Smooth muscle cell (in vitro differentiated cells): ENCODE data around the gene RASSF4. TPM values are rescaled to one million over a fixed set of nuclear protein-coding genes. Genes with fewer than 3 reads are reported as not detected.

Source experiments
- DNase-seq: peaks from one replicate; lab custom pipeline; 2025; ENCODE audit not compliant: unreplicated experiment; lab: John Stamatoyannopoulos, UW
- H2AFZ ChIP-seq: fragments of 200-600 bp; sonication (generic); 2 replicates; pipeline ENCODE4 v1.6.0; 2016; ENCODE audit warnings: antibody characterized with exemption, low read depth, mild to moderate bottlenecking
- H3F3A ChIP-seq: fragments of 200-600 bp; sonication (generic); 2 replicates; pipeline ENCODE4 v1.6.0; 2017; ENCODE audit warnings: antibody characterized with exemption, low read depth
- H3K27ac ChIP-seq: fragments of 200-600 bp; sonication (generic); 2 replicates; pipeline ENCODE4 v1.5.1; 2016; ENCODE audit warnings: low read depth, mild to moderate bottlenecking
- H3K27me3 ChIP-seq: fragments of 200-600 bp; sonication (generic); 2 replicates; pipeline ENCODE4 v1.6.1; 2016; ENCODE audit warnings: low read depth, mild to moderate bottlenecking
- H3K36me3 ChIP-seq: fragments of 200-600 bp; sonication (generic); 2 replicates; pipeline ENCODE4 v1.5.1; 2016; ENCODE audit warnings: low read depth
- H3K4me1 ChIP-seq: fragments of 200-600 bp; sonication (generic); 2 replicates; pipeline ENCODE4 v1.5.1; 2016; ENCODE audit warnings: low read depth
- H3K4me2 ChIP-seq: fragments of 200-600 bp; sonication (generic); 2 replicates; pipeline ENCODE4 v1.6.0; 2016; ENCODE audit warnings: mild to moderate bottlenecking
- H3K4me3 ChIP-seq: fragments of 200-600 bp; sonication (generic); 2 replicates; pipeline ENCODE4 v1.5.1; 2016; ENCODE audit warnings: mild to moderate bottlenecking
- H3K79me2 ChIP-seq: fragments of 200-600 bp; sonication (generic); 2 replicates; pipeline ENCODE4 v1.6.0; 2016; ENCODE audit warnings: low read depth, mild to moderate bottlenecking
- H3K9ac ChIP-seq: fragments of 200-600 bp; sonication (generic); 2 replicates; pipeline ENCODE4 v1.6.0; 2016; ENCODE audit warnings: low read depth
- H3K9me3 ChIP-seq: fragments of 200-600 bp; sonication (generic); replicated peaks from 2 replicates; pipeline ENCODE4 v1.5.1; 2016; ENCODE audit warnings: low read depth
- H4K20me1 ChIP-seq: fragments of 200-600 bp; sonication (generic); 2 replicates; pipeline ENCODE4 v1.6.0; 2016; ENCODE audit warnings: low read depth
- WGBS: methylation state at CpG from one replicate; pipeline ENCODE4 v1.1.7; 2016; ENCODE audit warnings: low lambda C conversion rate; 5-methylcytosine and 5-hydroxymethylcytosine counted together
- polyA plus RNA-seq: library from polyadenylated mRNA; unstranded; fragments of >200 nt; fragmentation: Nextera tagmentation; extraction: Ambion mirVana; gene quantifications from 2 replicates; pipeline ENCODE4 v1.2.1, GENCODE V29; 2016
- total RNA-seq: library from RNA; depleted of rRNA; stranded (reverse); fragments of >200 nt; gene quantifications from 2 replicates; pipeline ENCODE4 v1.2.3, GENCODE V29; 2014
- TF ChIP-seq, protein P1 (sequence below): fragments of 200-600 bp; sonication (generic); IDR thresholded peaks from 2 replicates; pipeline ENCODE4 v1.5.1; 2017; ENCODE audit warnings: borderline replicate concordance, mild to moderate bottlenecking, antibody characterized with exemption; ENCODE audit not compliant: insufficient read depth, poor library complexity, severe bottlenecking

The RASSF4 gene
- total and polyA plus RNA-seq, 2 experiments from 2014 or later = 8.3 to 14.8 TPM

DNA sequence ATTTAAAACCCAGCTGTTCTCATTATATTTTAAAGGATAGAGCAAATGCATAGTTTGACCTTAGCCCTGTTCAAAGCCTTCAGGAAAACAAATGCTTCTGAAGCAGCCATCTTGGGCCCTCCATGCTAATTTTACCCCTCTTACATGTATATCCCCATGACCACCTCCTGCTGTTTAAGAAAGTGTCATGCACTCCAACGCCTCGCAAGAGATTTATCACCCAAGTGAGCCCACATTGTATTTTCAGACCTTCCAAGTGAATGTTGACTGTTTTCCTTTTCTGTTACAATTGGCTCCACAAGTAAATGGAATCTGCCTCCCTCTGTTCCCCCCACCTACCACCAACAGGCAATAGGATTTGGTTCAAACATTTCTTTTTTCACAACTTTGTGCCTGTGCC lies 43.2 kb upstream of the RASSF4 start:
- H3K4me2 ChIP-seq = no peak overlapping the region

GRCh38 chr10:44917848-44918247 lies 41.8 kb upstream of the RASSF4 start:
- Histone ChIP-seq H3K79me2 (no peaks in the 10 kb centered on the region), H4K20me1 (no peaks in the 10 kb centered on the region), H2AFZ (no peak overlapping the region), H3K4me2 (no peak overlapping the region), H3F3A (no peaks in the 10 kb centered on the region), H3K9me3 (no peaks in the 10 kb centered on the region), H3K27ac (no peak overlapping the region), H3K36me3 (no peaks in the 10 kb centered on the region), H3K9ac (no peak overlapping the region), H3K27me3 (no peaks in the 10 kb centered on the region), H3K4me1 (peaks cover 6% of the 10 kb centered on the region), H3K4me3 (no peak overlapping the region)
- TF ChIP-seq, protein P1, sequence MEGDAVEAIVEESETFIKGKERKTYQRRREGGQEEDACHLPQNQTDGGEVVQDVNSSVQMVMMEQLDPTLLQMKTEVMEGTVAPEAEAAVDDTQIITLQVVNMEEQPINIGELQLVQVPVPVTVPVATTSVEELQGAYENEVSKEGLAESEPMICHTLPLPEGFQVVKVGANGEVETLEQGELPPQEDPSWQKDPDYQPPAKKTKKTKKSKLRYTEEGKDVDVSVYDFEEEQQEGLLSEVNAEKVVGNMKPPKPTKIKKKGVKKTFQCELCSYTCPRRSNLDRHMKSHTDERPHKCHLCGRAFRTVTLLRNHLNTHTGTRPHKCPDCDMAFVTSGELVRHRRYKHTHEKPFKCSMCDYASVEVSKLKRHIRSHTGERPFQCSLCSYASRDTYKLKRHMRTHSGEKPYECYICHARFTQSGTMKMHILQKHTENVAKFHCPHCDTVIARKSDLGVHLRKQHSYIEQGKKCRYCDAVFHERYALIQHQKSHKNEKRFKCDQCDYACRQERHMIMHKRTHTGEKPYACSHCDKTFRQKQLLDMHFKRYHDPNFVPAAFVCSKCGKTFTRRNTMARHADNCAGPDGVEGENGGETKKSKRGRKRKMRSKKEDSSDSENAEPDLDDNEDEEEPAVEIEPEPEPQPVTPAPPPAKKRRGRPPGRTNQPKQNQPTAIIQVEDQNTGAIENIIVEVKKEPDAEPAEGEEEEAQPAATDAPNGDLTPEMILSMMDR = no peak
- no peak for DNase-seq
- 77% methylated on average over 3 of the region's 3 CpGs for WGBS

More for the DNA sequence above, 43.2 kb upstream of the RASSF4 start:
- H3K9ac ChIP-seq = no peak overlapping the region
- H3K79me2 ChIP-seq = no peaks in the 10 kb centered on the region
- WGBS = 91% methylated on average over 2 of the region's 2 CpGs
- peaks cover 6% of the 10 kb centered on the region for H3K4me1 ChIP-seq
- H3K27me3 ChIP-seq = no peaks in the 10 kb centered on the region
- H3K36me3 ChIP-seq = no peaks in the 10 kb centered on the region
- H3K4me3 ChIP-seq = no peak overlapping the region
- no peak overlapping the region for H3K27ac ChIP-seq
- DNase-seq = no peak
- H3F3A ChIP-seq = no peaks in the 10 kb centered on the region
- no peak overlapping the region for H2AFZ ChIP-seq
- H3K9me3 ChIP-seq = no peaks in the 10 kb centered on the region
- TF ChIP-seq, protein P1 = no peak
- H4K20me1 ChIP-seq = no peaks in the 10 kb centered on the region

GRCh38 chr10:44920252-44920651 lies 39.4 kb upstream of the RASSF4 start:
- TF ChIP-seq, protein P1 = no peak
- no peaks in the 10 kb centered on the region for H3K27me3 ChIP-seq
- no peaks in the 10 kb centered on the region for H3F3A ChIP-seq
- no peak overlapping the region for H3K4me2 ChIP-seq
- no peaks in the 10 kb centered on the region for H3K9me3 ChIP-seq
- H3K27ac ChIP-seq = no peak overlapping the region
- no peaks in the 10 kb centered on the region for H3K4me1 ChIP-seq
- H2AFZ ChIP-seq = no peak overlapping the region
- no peaks in the 10 kb centered on the region for H3K36me3 ChIP-seq
- no peak overlapping the region for H3K9ac ChIP-seq
- DNase-seq = no peak
- H4K20me1 ChIP-seq = no peaks in the 10 kb centered on the region
- no peak overlapping the region for H3K4me3 ChIP-seq
- H3K79me2 ChIP-seq = no peaks in the 10 kb centered on the region
- WGBS = 84% methylated on average over 3 of the region's 3 CpGs

DNA sequence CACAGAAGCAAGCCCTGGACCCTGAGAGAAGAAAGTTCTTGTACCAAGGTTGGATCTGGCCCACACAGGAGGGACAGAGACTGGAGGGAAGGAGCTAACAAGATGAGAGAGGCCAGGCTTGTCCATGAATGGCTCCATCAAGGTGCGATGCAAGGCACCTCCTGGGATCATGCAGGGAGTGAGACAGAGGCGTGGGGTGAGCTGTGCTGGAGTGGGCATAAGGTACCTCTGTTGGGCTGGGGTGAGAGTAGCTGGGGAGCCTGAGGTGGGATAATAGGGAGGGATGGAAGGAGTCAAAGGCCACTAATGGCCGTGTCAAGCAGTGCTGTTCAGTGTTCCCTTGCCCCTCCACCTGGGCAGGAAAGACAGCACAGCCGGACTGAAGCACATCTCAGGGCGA lies 38.5 kb upstream of the RASSF4 start:
- Histone ChIP-seq H3F3A (no peaks in the 10 kb centered on the region), H3K4me2 (no peak overlapping the region), H2AFZ (no peak overlapping the region), H3K79me2 (no peaks in the 10 kb centered on the region), H4K20me1 (no peaks in the 10 kb centered on the region), H3K4me1 (no peaks in the 10 kb centered on the region), H3K36me3 (no peaks in the 10 kb centered on the region), H3K4me3 (no peak overlapping the region), H3K27ac (no peak overlapping the region), H3K27me3 (no peaks in the 10 kb centered on the region), H3K9ac (no peak overlapping the region), H3K9me3 (no peaks in the 10 kb centered on the region)
- DNase-seq = no peak
- TF ChIP-seq, protein P1 = no peak
- 90% methylated on average over 5 of the region's 5 CpGs for WGBS
